Measurements from ENCODE around the gene LTV1.
"Not testable (repeated sequence)": the region's sequence is repeated elsewhere in the genome, so short reads cannot be mapped to it uniquely, and the experiment has no call there.

The LTV1 gene

GRCh38 chr6:143842902-143843676 lies at the start of gene LTV1:
Gene LTV1, plus strand, starts transcription at chr6:143843338. Its CDS starts 140 bp downstream, at chr6:143843478.
- peak; percentile 58 to 98 (median 93) for DNase-seq

- not testable (repeated sequence) for DNase-seq
Measured at GRCh38 chr6:143796551-143796950, 46.6 kb upstream of the LTV1 start.

- DNase-seq: not testable (repeated sequence)
Measured at GRCh38 chr6:143798487-143798886, 44.7 kb upstream of the LTV1 start.

GRCh38 chr6:143802833-143803565 lies 40.1 kb upstream of the LTV1 start:
- DNase-seq: no peak

- no peak for DNase-seq
Measured at GRCh38 chr6:143803769-143804568, 39.2 kb upstream of the LTV1 start.

GRCh38 chr6:143804835-143805239 lies 38.3 kb upstream of the LTV1 start:
- DNase-seq: no peak

- no peak for DNase-seq
Measured at GRCh38 chr6:143806282-143807102, 36.6 kb upstream of the LTV1 start.

GRCh38 chr6:143807103-143807772 lies 35.9 kb upstream of the LTV1 start:
- DNase-seq: no peak

- DNase-seq: no peak
Measured at GRCh38 chr6:143810745-143811144, 32.4 kb upstream of the LTV1 start.

- DNase-seq: no peak
Measured at GRCh38 chr6:143811501-143812157, 31.5 kb upstream of the LTV1 start.

GRCh38 chr6:143817621-143818020 lies 25.5 kb upstream of the LTV1 start:
- DNase-seq: no peak

GRCh38 chr6:143821359-143821758 lies 21.8 kb upstream of the LTV1 start:
- DNase-seq: no peak

- no peak for DNase-seq
Measured at GRCh38 chr6:143822584-143823024, 20.5 kb upstream of the LTV1 start.

- no peak for DNase-seq
Measured at GRCh38 chr6:143823548-143823947, 19.6 kb upstream of the LTV1 start.

- no peak for DNase-seq
Measured at GRCh38 chr6:143828572-143828971, 14.6 kb upstream of the LTV1 start.

- DNase-seq: no peak
Measured at GRCh38 chr6:143836150-143836549, 7.0 kb upstream of the LTV1 start.

- no peak for DNase-seq
Measured at GRCh38 chr6:143838395-143838794, 4.7 kb upstream of the LTV1 start.

GRCh38 chr6:143839196-143839595 lies 3.9 kb upstream of the LTV1 start:
- DNase-seq: no peak

GRCh38 chr6:143840595-143841265 lies 2.4 kb upstream of the LTV1 start:
- DNase-seq: no peak
